Activated naive CD8-positive, alpha-beta T cell (primary cell): ENCODE results near the gene NPFFR1.

Experiments used
- H3K27ac Mint-ChIP-seq: one replicate; pipeline ENCODE4 v1.8.0; 2021; ENCODE audit warnings: mixed read lengths
- H3K27me3 Mint-ChIP-seq: one replicate; pipeline ENCODE4 v1.8.0; 2021; ENCODE audit warnings: mixed read lengths
- H3K36me3 Mint-ChIP-seq: one replicate; pipeline ENCODE4 v1.8.0; 2021; ENCODE audit warnings: mixed read lengths
- H3K4me1 Mint-ChIP-seq: one replicate; pipeline ENCODE4 v1.8.0; 2021; ENCODE audit warnings: low read depth, mixed read lengths
- H3K4me3 Mint-ChIP-seq: one replicate; pipeline ENCODE4 v1.8.0; 2021; ENCODE audit warnings: mild to moderate bottlenecking, mixed read lengths
- H3K9me3 Mint-ChIP-seq: one replicate; pipeline ENCODE4 v1.8.0; 2021; ENCODE audit warnings: low read depth, mixed read lengths

The NPFFR1 gene

GRCh38 chr10:70321233-70321632, 37.4 kb upstream of the NPFFR1 start:
- Mint-ChIP-seq H3K36me3 (peaks cover 3% of the 10 kb centered on the region), H3K9me3 (no peaks in the 10 kb centered on the region), H3K27ac (no peak overlapping the region), H3K4me1 (peaks cover 37% of the 10 kb centered on the region), H3K4me3 (no peak overlapping the region), H3K27me3 (no peaks in the 10 kb centered on the region)

GRCh38 chr10:70320751-70321150, 36.9 kb upstream of the NPFFR1 start:
- Mint-ChIP-seq H3K4me1 (peaks cover 34% of the 10 kb centered on the region), H3K27ac (no peak overlapping the region), H3K4me3 (no peak overlapping the region), H3K9me3 (no peaks in the 10 kb centered on the region), H3K27me3 (no peaks in the 10 kb centered on the region), H3K36me3 (peaks cover 3% of the 10 kb centered on the region)

GRCh38 chr10:70319824-70320223, 36.0 kb upstream of the NPFFR1 start:
- H3K9me3 Mint-ChIP-seq, result no peaks in the 10 kb centered on the region
- H3K4me3 Mint-ChIP-seq, result no peak overlapping the region

GRCh38 chr10:70319183-70319582, 35.4 kb upstream of the NPFFR1 start:
- Mint-ChIP-seq H3K4me3 (no peak overlapping the region), H3K27me3 (no peaks in the 10 kb centered on the region), H3K27ac (no peak overlapping the region), H3K9me3 (no peaks in the 10 kb centered on the region), H3K36me3 (peaks cover 6% of the 10 kb centered on the region), H3K4me1 (peaks cover 21% of the 10 kb centered on the region)

More at GRCh38 chr10:70319824-70320223, 36.0 kb upstream of the NPFFR1 start:
- Mint-ChIP-seq H3K36me3 (peaks cover 3% of the 10 kb centered on the region), H3K4me1 (peaks cover 27% of the 10 kb centered on the region), H3K27me3 (no peaks in the 10 kb centered on the region), H3K27ac (no peak overlapping the region)

- Mint-ChIP-seq H3K27me3 (no peaks in the 10 kb centered on the region), H3K27ac (no peak overlapping the region), H3K4me1 (peaks cover 11% of the 10 kb centered on the region), H3K9me3 (no peaks in the 10 kb centered on the region), H3K4me3 (no peak overlapping the region), H3K36me3 (peaks cover 6% of the 10 kb centered on the region)
Observed at GRCh38 chr10:70317943-70318318, 34.1 kb upstream of the NPFFR1 start.

GRCh38 chr10:70317272-70317942, 33.6 kb upstream of the NPFFR1 start:
- peaks cover 6% of the 10 kb centered on the region for H3K36me3 Mint-ChIP-seq
- H3K27me3 Mint-ChIP-seq, result no peaks in the 10 kb centered on the region
- no peak overlapping the region for H3K4me3 Mint-ChIP-seq
- H3K4me1 Mint-ChIP-seq, result peaks cover 6% of the 10 kb centered on the region
- H3K9me3 Mint-ChIP-seq, result no peaks in the 10 kb centered on the region
- H3K27ac Mint-ChIP-seq, result no peak overlapping the region

- no peak overlapping the region for H3K27ac Mint-ChIP-seq
- no peaks in the 10 kb centered on the region for H3K9me3 Mint-ChIP-seq
- no peaks in the 10 kb centered on the region for H3K27me3 Mint-ChIP-seq
- peaks cover 6% of the 10 kb centered on the region for H3K36me3 Mint-ChIP-seq
- H3K4me1 Mint-ChIP-seq, result no peaks in the 10 kb centered on the region
- H3K4me3 Mint-ChIP-seq, result no peak overlapping the region
Observed at GRCh38 chr10:70315815-70316214, 32.0 kb upstream of the NPFFR1 start.

GRCh38 chr10:70315276-70315675, 31.5 kb upstream of the NPFFR1 start:
- no peaks in the 10 kb centered on the region for H3K27me3 Mint-ChIP-seq
- H3K36me3 Mint-ChIP-seq, result peaks cover 6% of the 10 kb centered on the region
- no peaks in the 10 kb centered on the region for H3K4me1 Mint-ChIP-seq
- no peak overlapping the region for H3K27ac Mint-ChIP-seq
- no peak overlapping the region for H3K4me3 Mint-ChIP-seq
- no peaks in the 10 kb centered on the region for H3K9me3 Mint-ChIP-seq

- H3K27ac Mint-ChIP-seq, result no peak overlapping the region
- no peaks in the 10 kb centered on the region for H3K4me1 Mint-ChIP-seq
- H3K9me3 Mint-ChIP-seq, result no peaks in the 10 kb centered on the region
- H3K27me3 Mint-ChIP-seq, result no peaks in the 10 kb centered on the region
- H3K36me3 Mint-ChIP-seq, result peaks cover 3% of the 10 kb centered on the region
- H3K4me3 Mint-ChIP-seq, result no peak overlapping the region
Observed at GRCh38 chr10:70312972-70313371, 29.2 kb upstream of the NPFFR1 start.

- H3K27ac Mint-ChIP-seq, result no peak overlapping the region
- H3K9me3 Mint-ChIP-seq, result no peaks in the 10 kb centered on the region
- H3K27me3 Mint-ChIP-seq, result no peaks in the 10 kb centered on the region
- peaks cover 3% of the 10 kb centered on the region for H3K36me3 Mint-ChIP-seq
- no peak overlapping the region for H3K4me3 Mint-ChIP-seq
- H3K4me1 Mint-ChIP-seq, result no peaks in the 10 kb centered on the region
Observed at GRCh38 chr10:70312249-70312648, 28.4 kb upstream of the NPFFR1 start.

- H3K4me3 Mint-ChIP-seq, result no peak overlapping the region
- H3K27ac Mint-ChIP-seq, result no peak overlapping the region
- H3K4me1 Mint-ChIP-seq, result no peaks in the 10 kb centered on the region
- H3K36me3 Mint-ChIP-seq, result peaks cover 3% of the 10 kb centered on the region
- no peaks in the 10 kb centered on the region for H3K27me3 Mint-ChIP-seq
- no peaks in the 10 kb centered on the region for H3K9me3 Mint-ChIP-seq
Observed at GRCh38 chr10:70311698-70312097, 27.9 kb upstream of the NPFFR1 start.

GRCh38 chr10:70309661-70310060, 25.9 kb upstream of the NPFFR1 start:
- Mint-ChIP-seq H3K27ac (no peak overlapping the region), H3K4me3 (no peak overlapping the region), H3K4me1 (no peaks in the 10 kb centered on the region), H3K27me3 (no peaks in the 10 kb centered on the region), H3K36me3 (peaks cover 3% of the 10 kb centered on the region), H3K9me3 (no peaks in the 10 kb centered on the region)

- Mint-ChIP-seq H3K4me1 (no peaks in the 10 kb centered on the region), H3K9me3 (no peaks in the 10 kb centered on the region), H3K27me3 (no peaks in the 10 kb centered on the region), H3K27ac (no peak overlapping the region), H3K36me3 (no peaks in the 10 kb centered on the region), H3K4me3 (no peak overlapping the region)
Observed at GRCh38 chr10:70308121-70309060, 24.6 kb upstream of the NPFFR1 start.

- H3K27me3 Mint-ChIP-seq, result no peaks in the 10 kb centered on the region
- H3K4me1 Mint-ChIP-seq, result no peaks in the 10 kb centered on the region
- no peak overlapping the region for H3K4me3 Mint-ChIP-seq
- H3K9me3 Mint-ChIP-seq, result no peaks in the 10 kb centered on the region
- no peaks in the 10 kb centered on the region for H3K36me3 Mint-ChIP-seq
- no peak overlapping the region for H3K27ac Mint-ChIP-seq
Observed at GRCh38 chr10:70306886-70307520, 23.2 kb upstream of the NPFFR1 start.

GRCh38 chr10:70306181-70306705, 22.4 kb upstream of the NPFFR1 start:
- no peak overlapping the region for H3K4me3 Mint-ChIP-seq
- no peaks in the 10 kb centered on the region for H3K9me3 Mint-ChIP-seq
- no peaks in the 10 kb centered on the region for H3K36me3 Mint-ChIP-seq
- H3K4me1 Mint-ChIP-seq, result no peaks in the 10 kb centered on the region
- no peak overlapping the region for H3K27ac Mint-ChIP-seq
- no peaks in the 10 kb centered on the region for H3K27me3 Mint-ChIP-seq
